Coronary artery (tissue), 2 donors: Measurements from ENCODE around the gene SLC51A.

Experiments used
- DNase-seq: peaks from one replicate; pipeline ENCODE4 v3.0.0-alpha.2; 2017; ENCODE audit warnings: low spot score
- H3K27ac ChIP-seq, 2 donors: fragments of 200-600 bp; sonication (generic); one replicate each; pipeline ENCODE4 v1.5.1; 2016 to 2019
- H3K4me3 ChIP-seq: fragments of 200-600 bp; sonication (generic); 2 replicates; pipeline ENCODE4 v1.5.1; 2016; ENCODE audit warnings: mild to moderate bottlenecking, moderate library complexity
- TF ChIP-seq, protein P1 (sequence below): fragments of 200-600 bp; sonication (generic); IDR thresholded peaks from one replicate; pipeline ENCODE4 v1.5.1; 2019; ENCODE audit warnings: antibody characterized with exemption

SLC51A gene

DNA sequence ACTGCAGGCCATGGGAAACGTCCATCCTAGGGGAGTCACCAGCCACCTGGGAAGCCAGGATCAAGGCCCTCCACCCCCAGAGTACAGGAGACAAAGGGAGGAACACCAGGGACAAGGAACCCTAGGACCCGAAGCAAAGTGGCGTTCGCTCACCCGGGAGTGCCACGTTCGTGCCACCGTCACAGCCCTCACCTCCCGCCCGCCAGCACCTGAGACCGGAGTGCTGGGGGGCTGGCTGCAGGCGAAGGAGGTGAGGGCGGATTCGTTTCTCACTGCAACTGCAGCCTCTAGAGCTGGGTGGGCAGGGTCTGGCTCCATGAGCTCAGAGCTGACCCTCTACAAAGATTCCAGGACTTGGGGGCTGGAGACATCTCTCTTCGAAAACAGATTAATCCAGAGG, 31.5 kb upstream of the SLC51A start:
- DNase-seq = no peak
- Histone ChIP-seq H3K4me3 (no peak overlapping the region), H3K27ac (no peak overlapping the region)
- TF ChIP-seq, protein P1, sequence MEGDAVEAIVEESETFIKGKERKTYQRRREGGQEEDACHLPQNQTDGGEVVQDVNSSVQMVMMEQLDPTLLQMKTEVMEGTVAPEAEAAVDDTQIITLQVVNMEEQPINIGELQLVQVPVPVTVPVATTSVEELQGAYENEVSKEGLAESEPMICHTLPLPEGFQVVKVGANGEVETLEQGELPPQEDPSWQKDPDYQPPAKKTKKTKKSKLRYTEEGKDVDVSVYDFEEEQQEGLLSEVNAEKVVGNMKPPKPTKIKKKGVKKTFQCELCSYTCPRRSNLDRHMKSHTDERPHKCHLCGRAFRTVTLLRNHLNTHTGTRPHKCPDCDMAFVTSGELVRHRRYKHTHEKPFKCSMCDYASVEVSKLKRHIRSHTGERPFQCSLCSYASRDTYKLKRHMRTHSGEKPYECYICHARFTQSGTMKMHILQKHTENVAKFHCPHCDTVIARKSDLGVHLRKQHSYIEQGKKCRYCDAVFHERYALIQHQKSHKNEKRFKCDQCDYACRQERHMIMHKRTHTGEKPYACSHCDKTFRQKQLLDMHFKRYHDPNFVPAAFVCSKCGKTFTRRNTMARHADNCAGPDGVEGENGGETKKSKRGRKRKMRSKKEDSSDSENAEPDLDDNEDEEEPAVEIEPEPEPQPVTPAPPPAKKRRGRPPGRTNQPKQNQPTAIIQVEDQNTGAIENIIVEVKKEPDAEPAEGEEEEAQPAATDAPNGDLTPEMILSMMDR = no peak

DNA sequence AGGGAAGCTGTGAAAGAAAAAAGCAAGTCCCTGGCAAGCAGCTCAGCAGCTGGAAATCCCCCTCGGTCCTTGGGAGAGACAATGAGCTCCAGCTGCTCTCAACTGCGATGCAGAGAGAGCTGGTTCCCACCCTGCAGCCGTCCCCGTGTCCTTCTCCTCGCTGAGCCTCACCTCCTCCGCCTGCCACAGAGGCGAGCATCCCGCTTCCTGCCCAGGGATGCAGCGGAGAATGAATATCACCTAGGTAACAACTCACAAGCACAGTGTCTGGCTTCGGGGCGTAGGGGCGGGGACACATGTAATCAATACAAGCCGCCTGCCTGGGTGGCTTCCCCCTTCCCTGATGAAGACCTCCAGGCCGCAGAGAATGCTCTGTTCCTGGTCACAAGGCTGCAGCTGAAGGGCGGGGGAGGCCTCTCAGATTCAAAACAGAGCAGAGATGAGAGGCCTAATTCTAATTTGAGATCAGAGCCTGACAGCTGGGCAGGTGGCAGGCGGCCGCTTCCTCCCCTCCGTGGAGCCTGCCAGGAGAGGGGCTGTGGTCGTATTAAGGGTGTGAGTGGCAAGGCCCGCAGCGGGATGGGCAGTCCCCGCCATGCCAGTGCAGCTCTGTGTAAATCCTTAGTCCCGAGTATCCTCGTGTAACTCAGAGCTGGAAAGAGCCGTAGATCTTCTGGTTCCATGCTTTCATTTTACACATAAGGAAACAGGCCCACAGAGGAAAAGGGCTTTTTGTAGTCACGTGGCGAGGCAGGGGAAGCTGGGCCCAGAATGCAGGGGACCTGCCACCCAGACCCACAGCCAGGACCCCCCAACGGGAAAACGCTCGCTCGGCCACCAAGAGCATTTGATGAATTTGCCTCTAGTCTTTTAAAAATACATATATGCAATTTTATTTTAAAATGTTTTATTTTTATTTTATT, 29.4 kb upstream of the SLC51A start:
- no peak for DNase-seq
- TF ChIP-seq, protein P1 = no peak
- H3K4me3 ChIP-seq = no peak overlapping the region
- H3K27ac ChIP-seq = no peak overlapping the region

DNA sequence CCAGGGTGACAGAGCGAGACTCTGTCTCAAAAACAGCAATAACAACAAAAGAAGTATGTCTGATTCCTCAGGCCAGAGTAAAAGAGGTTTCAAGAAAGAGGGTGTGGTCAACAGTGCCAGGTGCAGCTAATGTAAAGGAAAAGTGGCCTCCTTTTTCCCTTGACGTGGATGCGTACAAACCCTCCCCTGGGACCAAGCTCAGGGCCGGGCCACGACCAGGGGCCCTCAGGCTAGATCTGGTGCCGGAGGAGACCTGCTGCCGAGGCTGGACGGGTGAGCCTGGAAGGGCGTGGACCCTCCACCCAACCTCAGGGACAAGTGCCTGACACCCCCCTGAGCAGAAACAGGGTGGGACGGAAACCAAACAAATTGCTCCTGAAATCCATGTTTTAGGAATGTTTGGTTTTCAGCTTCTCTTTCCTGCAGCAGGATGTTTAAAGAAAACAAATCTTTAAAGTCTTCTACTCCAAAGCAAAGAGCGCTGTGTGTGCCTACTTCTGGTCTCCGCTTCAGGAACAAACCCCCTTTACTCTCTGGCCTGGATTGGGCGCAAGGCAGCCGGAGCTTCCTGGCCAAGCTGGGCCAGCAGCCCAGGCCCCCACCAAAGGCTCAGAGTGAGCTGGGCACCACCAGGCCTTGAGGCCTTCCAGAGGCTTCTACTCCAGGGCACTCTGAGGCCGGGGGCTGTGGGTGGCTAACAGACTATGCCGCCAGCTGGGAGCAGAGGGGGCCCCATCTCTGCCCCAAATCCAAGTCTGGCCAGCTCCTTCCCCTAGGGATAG, 26.6 kb upstream of the SLC51A start:
- H3K4me3 ChIP-seq = no peak overlapping the region
- no peak for DNase-seq
- no peak overlapping the region for H3K27ac ChIP-seq
- TF ChIP-seq, protein P1 = no peak

DNA sequence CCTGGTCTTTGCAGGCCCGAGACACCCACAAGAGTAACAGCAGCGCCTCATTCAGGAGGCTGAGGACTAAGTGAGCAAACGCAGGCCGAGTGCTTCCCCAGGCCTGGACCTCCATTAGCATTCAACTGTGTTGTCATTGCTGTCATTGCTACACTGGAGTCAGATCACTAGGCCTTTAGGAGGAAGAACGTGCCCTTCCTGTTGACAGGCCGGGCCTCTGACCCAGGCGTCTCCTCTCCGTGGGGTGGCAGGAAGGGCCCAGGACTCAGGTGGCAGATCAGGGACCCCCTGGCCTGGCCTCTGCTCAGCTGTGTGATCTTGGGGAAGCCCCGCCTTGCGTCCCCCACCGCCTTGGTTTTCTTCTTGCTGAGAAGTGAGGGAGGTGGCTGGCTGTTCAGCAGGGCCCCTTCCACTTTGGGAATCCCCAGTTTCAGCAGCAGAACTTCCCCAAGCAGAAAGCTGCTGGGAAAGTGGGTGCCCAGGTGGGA, 24.3 kb upstream of the SLC51A start:
- TF ChIP-seq, protein P1 = no peak
- H3K27ac ChIP-seq = peak overlapping the region in 1 of 2 donors; percentile 32
- DNase-seq = no peak
- H3K4me3 ChIP-seq = no peak overlapping the region

DNA sequence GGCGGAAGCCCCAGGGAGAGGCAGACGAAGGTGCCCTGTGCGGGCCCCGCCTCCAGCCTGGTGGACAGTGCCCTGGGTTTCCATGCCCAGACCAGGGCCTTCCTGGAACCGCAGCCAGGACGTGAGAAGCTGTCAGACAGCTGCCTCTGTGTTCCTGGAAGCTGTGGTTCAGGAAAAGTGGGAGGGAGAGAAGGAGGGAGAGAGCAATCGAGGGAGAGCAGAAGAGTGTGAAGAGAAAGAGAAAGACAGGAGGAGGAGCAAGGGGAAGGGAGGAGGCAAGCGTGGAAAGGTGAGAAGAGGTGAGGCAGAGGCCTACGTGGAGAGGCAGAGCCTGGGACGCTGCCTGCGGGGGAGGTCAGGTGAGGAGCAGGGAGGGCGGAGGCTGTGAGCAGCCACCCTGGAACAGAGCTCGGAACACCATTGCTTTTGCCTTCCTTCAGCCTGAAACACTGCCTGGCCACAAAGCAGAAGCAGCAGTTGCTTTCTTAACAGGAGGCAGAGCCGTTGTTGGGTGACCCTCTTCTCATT, 23.7 kb upstream of the SLC51A start:
- peak overlapping the region in 1 of 2 donors; percentile 32 for H3K27ac ChIP-seq
- DNase-seq = no peak
- TF ChIP-seq, protein P1 = no peak
- no peak overlapping the region for H3K4me3 ChIP-seq

DNA sequence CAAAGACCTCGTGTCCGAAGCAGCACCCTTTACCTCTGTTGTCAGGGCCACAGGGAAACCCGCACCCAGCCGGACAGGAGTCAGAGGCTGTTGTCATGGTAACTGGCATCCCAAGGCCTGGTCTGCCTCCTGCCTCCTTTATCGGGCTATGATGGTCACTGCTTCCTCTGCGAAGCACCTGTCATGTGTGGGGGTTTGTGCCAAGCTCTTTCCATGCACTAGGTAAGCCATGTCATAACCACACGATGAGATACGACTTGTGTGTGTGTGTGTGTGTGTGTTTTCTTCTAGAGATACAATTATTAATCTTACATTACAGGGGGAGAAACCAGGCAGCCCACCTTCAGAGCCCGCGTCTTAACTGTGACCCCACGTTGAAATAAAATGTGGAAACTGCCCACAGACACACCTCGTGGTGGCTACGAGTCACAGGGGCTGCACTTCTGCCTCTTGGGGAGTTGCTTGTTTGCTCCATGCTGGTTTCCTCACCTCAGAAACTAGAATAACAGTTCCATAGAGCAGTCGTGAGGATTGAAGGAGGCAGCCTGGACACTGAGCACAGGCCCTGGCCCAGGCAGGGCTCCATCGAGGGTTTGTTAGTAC, 23.1 kb upstream of the SLC51A start:
- Histone ChIP-seq H3K4me3 (no peak overlapping the region), H3K27ac (peak overlapping the region in 1 of 2 donors; percentile 32)
- DNase-seq = no peak
- TF ChIP-seq, protein P1 = no peak
